Caco-2 (cell line): ENCODE measurements around the gene SLC47A2. TPM values are rescaled to one million over a fixed set of nuclear protein-coding genes. Genes with fewer than 3 reads are reported as not detected.

ENCODE experiments used
- BruUV-seq: library from RNA; stranded (reverse); fragments of 400-500 nt; replicated peaks from 2 replicates; lab custom pipeline; 2021; lab: Mats Ljungman, UMichigan
- CTCF ChIA-PET: fragments of 300-600 bp; sonication (Branson Sonifier 250); formaldehyde crosslinking; loops from one replicate; lab custom pipeline; 2022; ENCODE audit warnings: antibody characterized with exemption; lab: Charles Lee
- POLR2A ChIA-PET: fragments of 300-600 bp; sonication (Branson Sonifier 250); formaldehyde crosslinking; loops from one replicate; lab custom pipeline; 2022; ENCODE audit warnings: antibody characterized with exemption; lab: Charles Lee
- DNase-seq, 2 experiments: peaks; one replicate each; pipeline versions ENCODE4 v3.0.0 to v3.0.0-alpha.2; 2020 to 2022
- H3K27me3 ChIP-seq: replicated peaks from 2 replicates; pipeline ENCODE4 v1.6.0; 2011; ENCODE audit warnings: low read length; ENCODE audit not compliant: control insufficient read depth, insufficient read depth
- H3K36me3 ChIP-seq: 2 replicates; pipeline ENCODE4 v1.5.1; 2011; ENCODE audit warnings: low read length; ENCODE audit not compliant: control insufficient read depth, insufficient read depth
- H3K4me1 ChIP-seq: fragments of 250-450 bp; sonication (Bioruptor Pico); 2 replicates; pipeline ENCODE4 v1.5.1; 2020; ENCODE audit warnings: mild to moderate bottlenecking
- H3K4me3 ChIP-seq: 2 replicates; pipeline ENCODE4 v1.5.1; 2011; ENCODE audit warnings: low read depth, mild to moderate bottlenecking, control low read depth, low read length
- H3K9me3 ChIP-seq: fragments of 250-450 bp; sonication (Bioruptor Pico); 2 replicates; pipeline ENCODE4 v1.5.1; 2020; ENCODE audit warnings: mild to moderate bottlenecking, moderate library complexity
- H3K27ac Mint-ChIP-seq: one replicate; pipeline ENCODE4 v1.8.0; 2022; ENCODE audit warnings: mixed read lengths; ENCODE audit not compliant: unreplicated experiment
- H3K27me3 Mint-ChIP-seq: one replicate; pipeline ENCODE4 v1.8.0; 2022; ENCODE audit warnings: mixed read lengths; ENCODE audit not compliant: insufficient read depth, unreplicated experiment
- H3K36me3 Mint-ChIP-seq: one replicate; pipeline ENCODE4 v1.8.0; 2022; ENCODE audit warnings: mild to moderate bottlenecking, mixed read lengths; ENCODE audit not compliant: insufficient read depth, unreplicated experiment
- H3K4me1 Mint-ChIP-seq: one replicate; pipeline ENCODE4 v1.8.0; 2022; ENCODE audit warnings: low read depth, mixed read lengths; ENCODE audit not compliant: unreplicated experiment
- H3K4me3 Mint-ChIP-seq: one replicate; pipeline ENCODE4 v1.8.0; 2022; ENCODE audit warnings: mild to moderate bottlenecking, moderate library complexity, mixed read lengths; ENCODE audit not compliant: unreplicated experiment
- H3K9me3 Mint-ChIP-seq: one replicate; pipeline ENCODE4 v1.8.0; 2022; ENCODE audit warnings: mixed read lengths; ENCODE audit not compliant: unreplicated experiment
- CTCF ChIP-seq, 2 experiments: fragments of 200-600 bp in 1 of 2; IDR thresholded peaks; 1 replicate in 1 of 2; 2 replicates in 1 of 2; pipeline versions ENCODE4 v1.5.1 to v1.8.0; 2011 to 2022; ENCODE audit warnings: antibody characterized with exemption in 1 of 2, control low read depth in 1 of 2, inconsistent platforms in 1 of 2, low read depth in 1 of 2, low read length in 1 of 2, mild to moderate bottlenecking in 1 of 2, moderate library complexity in 1 of 2; ENCODE audit not compliant: insufficient read depth in 1 of 2, severe bottlenecking in 1 of 2, unreplicated experiment in 1 of 2
- intact Hi-C: fragments of 100-400 bp; cut with micrococcal nuclease; formaldehyde crosslinking; loops from one replicate; pipeline ENCODE4 v1.10.0; 2022; ENCODE audit not compliant: unreplicated experiment
- total RNA-seq: library from RNA; stranded (reverse); gene quantifications from 2 replicates; pipeline ENCODE4 v1.2.3, GENCODE V29; 2022

SLC47A2 gene
- total RNA-seq, 1 experiment from 2014 or later = 0.20 TPM

GRCh38 chr17:19630035-19630434 is 86.3 kb downstream of the SLC47A2 start:
- Histone ChIP-seq H3K27me3 (no peaks in the 10 kb centered on the region), H3K36me3 (no peaks in the 10 kb centered on the region), H3K4me1 (no peaks in the 10 kb centered on the region), H3K4me3 (no peak overlapping the region), H3K9me3 (no peaks in the 10 kb centered on the region)
- no peaks in the 10 kb centered on the region for H3K36me3 Mint-ChIP-seq
- H3K9me3 Mint-ChIP-seq = no peaks in the 10 kb centered on the region
- H3K4me1 Mint-ChIP-seq = peaks cover 6% of the 10 kb centered on the region
- no peak overlapping the region for H3K27ac Mint-ChIP-seq
- no peak for DNase-seq
- no peak overlapping the region for H3K4me3 Mint-ChIP-seq
- no peak for TF ChIP-seq CTCF (IDR thresholded peaks at IDR 0.05; ENCODE audit: insufficient read depth in 1 of 2, low read depth in 1 of 2, low read length in 1 of 2, severe bottlenecking in 1 of 2, unreplicated experiment in 1 of 2)
- H3K27me3 Mint-ChIP-seq = no peaks in the 10 kb centered on the region
- intact Hi-C loops = no loop called here
- no TSS peak for BruUV-seq
- ChIA-PET CTCF (no interaction called here), POLR2A (no interaction called here)

- no peaks in the 10 kb centered on the region for H3K27me3 Mint-ChIP-seq
- DNase-seq = no peak
- H3K36me3 Mint-ChIP-seq = no peaks in the 10 kb centered on the region
- no peak overlapping the region for H3K27ac Mint-ChIP-seq
- no peaks in the 10 kb centered on the region for H3K9me3 Mint-ChIP-seq
- no peaks in the 10 kb centered on the region for H3K36me3 ChIP-seq
- no TSS peak for BruUV-seq
- H3K4me3 Mint-ChIP-seq = no peak overlapping the region
- H3K4me3 ChIP-seq = no peak overlapping the region
- intact Hi-C loops = no loop called here
- no peak for TF ChIP-seq CTCF (IDR thresholded peaks at IDR 0.05; ENCODE audit: insufficient read depth in 1 of 2, low read depth in 1 of 2, low read length in 1 of 2, severe bottlenecking in 1 of 2, unreplicated experiment in 1 of 2)
- H3K4me1 Mint-ChIP-seq = peaks cover 6% of the 10 kb centered on the region
- CTCF ChIA-PET = no interaction called here
- no peaks in the 10 kb centered on the region for H3K4me1 ChIP-seq
- no peaks in the 10 kb centered on the region for H3K9me3 ChIP-seq
- POLR2A ChIA-PET = no interaction called here
- H3K27me3 ChIP-seq = no peaks in the 10 kb centered on the region
These were observed 86.9 kb downstream of the SLC47A2 start for GRCh38 chr17:19629449-19629848.

Other genes with a start within 250 kb of the SLC47A2 start
- 0.43 and 0.72 TPM in 2 replicates for gene SLC47A1, start 182.7 kb downstream of the SLC47A2 start, total RNA-seq
- gene ALDH3A2, start 67.8 kb downstream of the SLC47A2 start, total RNA-seq = 71.9 and 84.0 TPM in 2 replicates
- gene ALDH3A1, start 31.7 kb upstream of the SLC47A2 start, total RNA-seq = 7.1 and 8.3 TPM in 2 replicates
- gene ULK2, start 151.4 kb upstream of the SLC47A2 start, total RNA-seq = 7.5 and 9.2 TPM in 2 replicates